Measurements from ENCODE around the gene ZNF91. TPM values are rescaled to one million over a fixed set of nuclear protein-coding genes. Genes with fewer than 3 reads are reported as not detected.
"Not testable (repeated sequence)": the region's sequence is repeated elsewhere in the genome, so short reads cannot be mapped to it uniquely, and the experiment has no call there.

Gene ZNF91
- total and polyA plus RNA-seq, 7 donors = 17.7 to 88.1 (median 39.8) TPM

GRCh38 chr19:23343434-23344010 lies 51.7 kb downstream of the ZNF91 start:
- no peak overlapping the region for H3K27ac ChIP-seq
- WGBS, 2 donors = 98% methylated on average over 5 of the region's 5 CpGs
- peaks cover 0 to 28% (median 9%) of the 10 kb centered on the region in 4 donors for H3K36me3 ChIP-seq
- DNase-seq = no peak
- TF ChIP-seq CTCF (IDR thresholded peaks at IDR 0.05) = no peak
- TF ChIP-seq POLR2A (IDR thresholded peaks at IDR 0.05) = no peak
- TF ChIP-seq POLR2AphosphoS5 (IDR thresholded peaks at IDR 0.05) = no peak
- TF ChIP-seq EP300 (IDR thresholded peaks at IDR 0.05) = no peak
- intact Hi-C loops (cut with DNase I) = no loop called here
- H3K4me1 ChIP-seq = no peaks in the 10 kb centered on the region
- H3K9me3 ChIP-seq = peaks cover under 1 to 55% (median 8%) of the 10 kb centered on the region in 4 donors
- H3K27me3 ChIP-seq = no peaks in the 10 kb centered on the region
- no peak overlapping the region for H3K4me3 ChIP-seq

- DNase-seq = no peak
- intact Hi-C loops (cut with DNase I) = no loop called here
- Histone ChIP-seq H3K36me3 (peaks cover 0 to 5% (median 0%) of the 10 kb centered on the region in 4 donors), H3K4me1 (no peaks in the 10 kb centered on the region), H3K4me3 (no peak overlapping the region), H3K9me3 (peaks cover 0 to 13% (median 0%) of the 10 kb centered on the region in 4 donors), H3K27ac (no peak overlapping the region), H3K27me3 (no peaks in the 10 kb centered on the region)
- TF ChIP-seq POLR2AphosphoS5 (IDR thresholded peaks at IDR 0.05) (no peak), POLR2A (IDR thresholded peaks at IDR 0.05) (no peak), EP300 (IDR thresholded peaks at IDR 0.05) (no peak), CTCF (IDR thresholded peaks at IDR 0.05) (no peak)
These were observed 67.1 kb downstream of the ZNF91 start for GRCh38 chr19:23328211-23328610.

DNA sequence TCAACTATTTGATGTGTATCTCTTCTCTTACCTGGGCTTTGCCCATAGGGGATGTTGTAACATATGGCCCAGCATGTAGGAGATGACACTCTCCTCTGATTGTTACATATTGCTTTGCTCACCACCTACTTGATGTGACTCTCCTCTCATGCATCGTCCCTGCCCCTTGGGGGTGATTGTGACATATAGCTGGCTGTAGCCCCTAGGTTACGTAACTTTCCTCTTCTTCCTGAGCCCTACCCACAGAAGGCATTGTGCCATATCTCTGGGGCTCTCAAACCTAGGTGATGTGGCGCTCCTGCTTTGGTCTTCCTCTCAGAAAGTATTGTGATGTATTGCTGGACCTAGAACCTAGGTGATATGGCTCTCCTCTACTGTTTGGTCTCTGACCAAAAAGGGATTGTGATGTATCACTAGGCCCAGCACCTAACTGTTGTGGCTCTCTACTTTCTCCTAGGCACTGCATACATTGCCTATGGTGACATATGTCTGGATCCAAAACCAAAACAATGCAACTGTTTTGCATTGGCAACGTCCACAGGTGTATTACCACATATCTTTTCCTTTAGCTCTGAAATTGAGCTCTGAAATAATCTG lies 73.2 kb downstream of the ZNF91 start:
- no peak overlapping the region for H3K27ac ChIP-seq
- 81 to 86% methylated on average over 4 of the region's 4 CpGs for WGBS, 2 donors
- H3K4me3 ChIP-seq = no peak overlapping the region
- intact Hi-C loops (cut with DNase I) = no loop called here
- no peaks in the 10 kb centered on the region for H3K27me3 ChIP-seq
- no peaks in the 10 kb centered on the region for H3K36me3 ChIP-seq
- H3K4me1 ChIP-seq = no peaks in the 10 kb centered on the region
- TF ChIP-seq CTCF (IDR thresholded peaks at IDR 0.05) = no peak
- TF ChIP-seq POLR2AphosphoS5 (IDR thresholded peaks at IDR 0.05) = no peak
- no peak for TF ChIP-seq POLR2A (IDR thresholded peaks at IDR 0.05)
- no peak for TF ChIP-seq EP300 (IDR thresholded peaks at IDR 0.05)
- H3K9me3 ChIP-seq = peaks cover 0 to 10% (median 0%) of the 10 kb centered on the region in 4 donors
- no peak for DNase-seq

DNA sequence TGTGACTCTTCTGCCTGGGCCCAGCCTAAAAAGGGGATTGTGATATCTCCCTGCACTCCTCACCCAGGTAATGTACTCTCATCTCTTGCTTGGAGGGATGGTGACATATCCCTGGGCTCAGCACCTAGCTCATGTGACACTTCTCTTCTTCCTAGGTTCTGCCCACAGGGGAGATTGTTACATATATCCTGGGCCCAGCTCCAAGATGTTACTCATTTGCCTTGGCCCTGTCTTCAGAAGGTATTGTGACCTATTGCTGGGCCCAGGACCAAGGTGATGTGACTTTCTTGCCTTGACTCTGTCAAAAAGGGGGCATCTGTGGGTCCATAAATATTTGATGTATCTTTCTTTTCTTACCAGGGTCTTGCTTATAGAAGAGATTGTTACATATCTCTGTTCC lies 73.9 kb downstream of the ZNF91 start:
- H3K9me3 ChIP-seq = not testable (repeated sequence)

GRCh38 chr19:23319571-23319970 lies 75.7 kb downstream of the ZNF91 start:
- H3K27me3 ChIP-seq; H3K27ac ChIP-seq; H3K36me3 ChIP-seq; H3K9me3 ChIP-seq; H3K4me3 ChIP-seq; intact Hi-C loops (cut with DNase I); H3K4me1 ChIP-seq; DNase-seq: not testable (repeated sequence)
- WGBS, 2 donors = 96 to 99% methylated on average over 3 of the region's 3 CpGs

More for the DNA sequence above, 73.9 kb downstream of the ZNF91 start:
- H3K36me3 ChIP-seq; intact Hi-C loops (cut with DNase I); H3K4me1 ChIP-seq; DNase-seq; H3K27ac ChIP-seq; H3K4me3 ChIP-seq; H3K27me3 ChIP-seq: not testable (repeated sequence)

DNA sequence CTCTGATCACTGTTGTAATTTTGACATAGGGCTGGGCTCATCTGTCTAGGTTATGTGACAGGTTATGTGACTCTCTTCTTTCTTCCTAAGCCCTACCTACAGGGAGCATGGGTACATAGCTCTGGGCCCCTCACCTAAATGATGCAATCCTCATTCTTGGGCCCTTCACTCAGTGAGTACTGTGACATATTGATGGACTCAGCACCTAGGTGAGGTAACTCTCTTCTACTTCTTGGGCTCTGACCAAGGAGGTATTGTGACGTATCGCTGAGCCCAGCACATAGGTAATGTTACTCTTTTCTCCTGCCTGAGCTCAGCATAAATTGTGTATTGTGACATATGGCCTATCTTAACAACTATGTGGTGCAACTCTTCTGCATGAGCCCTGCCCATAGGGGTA lies 76.3 kb downstream of the ZNF91 start:
- H3K4me1 ChIP-seq; H3K27me3 ChIP-seq; DNase-seq; H3K36me3 ChIP-seq; H3K27ac ChIP-seq; H3K4me3 ChIP-seq; intact Hi-C loops (cut with DNase I); H3K9me3 ChIP-seq: not testable (repeated sequence)
- WGBS, 2 donors = 94 to 97% methylated on average over 2 of the region's 2 CpGs

Data from sigmoid colon (tissue), 7 donors.